Activated CD4-positive, alpha-beta T cell treated with anti-CD3 and anti-CD28 coated beads, Interleukin-2, amount 50 U/mL, for 24 hours (primary cell): Measurements from ENCODE around the gene CNN2.
A peak's percentile ranks its signal among the peaks of the same experiment; 100 is the strongest.

Experiments used
- DNase-seq, 2 donors: peaks; one replicate each; pipeline ENCODE4 v3.0.0-alpha.2; 2020; ENCODE audit warnings: low read depth in 1 of 2, low spot score in 1 of 2

The CNN2 gene

GRCh38 chr19:1025960-1026782 lies at the start of gene CNN2:
CNN2 (plus strand) TSS chr19:1026608; CDS start chr19:1026662, 54 bp downstream.
- DNase-seq, result peak in 1 of 2 donors; percentile 49

- DNase-seq, result no peak
These were observed 49.3 kb upstream of the CNN2 start for GRCh38 chr19:977058-977464.

GRCh38 chr19:979318-979741 lies 47.1 kb upstream of the CNN2 start:
- no peak for DNase-seq

- DNase-seq, result no peak
These were observed 46.0 kb upstream of the CNN2 start for GRCh38 chr19:980133-980998.

GRCh38 chr19:982567-983170 lies 43.7 kb upstream of the CNN2 start:
- DNase-seq, result peak; percentile 51 to 62

GRCh38 chr19:984165-984967 lies 42.0 kb upstream of the CNN2 start, which contains the start of gene WDR18:
WDR18 (plus strand) TSS chr19:984345; CDS start chr19:984354, 9 bp downstream.
- DNase-seq, result peak; percentile 78 to 89

GRCh38 chr19:986083-986482 lies 40.3 kb upstream of the CNN2 start:
- DNase-seq, result no peak

GRCh38 chr19:988081-988480 lies 38.3 kb upstream of the CNN2 start:
- DNase-seq, result no peak

- DNase-seq, result no peak
These were observed 37.9 kb upstream of the CNN2 start for GRCh38 chr19:988510-988909.

- DNase-seq, result no peak
These were observed 36.9 kb upstream of the CNN2 start for GRCh38 chr19:989381-990081.

- no peak for DNase-seq
These were observed 36.3 kb upstream of the CNN2 start for GRCh38 chr19:990119-990571.

GRCh38 chr19:990746-991145 lies 35.7 kb upstream of the CNN2 start:
- no peak for DNase-seq

GRCh38 chr19:991174-991931 lies 35.1 kb upstream of the CNN2 start:
- DNase-seq, result peak; percentile 41 to 53

GRCh38 chr19:991932-992669 lies 34.3 kb upstream of the CNN2 start:
- DNase-seq, result no peak

- DNase-seq, result no peak
These were observed 33.7 kb upstream of the CNN2 start for GRCh38 chr19:992670-993055.

GRCh38 chr19:993361-993830 lies 33.0 kb upstream of the CNN2 start:
- no peak for DNase-seq

- DNase-seq, result no peak
These were observed 32.5 kb upstream of the CNN2 start for GRCh38 chr19:993831-994393.

GRCh38 chr19:994516-994915 lies 31.9 kb upstream of the CNN2 start:
- no peak for DNase-seq
